ENCODE measurements around the gene RNU1-4. TPM values are rescaled to one million over a fixed set of nuclear protein-coding genes. Genes with fewer than 3 reads are reported as not detected.
"Not testable (repeated sequence)": the region's sequence is repeated elsewhere in the genome, so short reads cannot be mapped to it uniquely, and the experiment has no call there.

The RNU1-4 gene
- total RNA-seq, 1 donor from 2014 or later = under 0.01 TPM

DNA sequence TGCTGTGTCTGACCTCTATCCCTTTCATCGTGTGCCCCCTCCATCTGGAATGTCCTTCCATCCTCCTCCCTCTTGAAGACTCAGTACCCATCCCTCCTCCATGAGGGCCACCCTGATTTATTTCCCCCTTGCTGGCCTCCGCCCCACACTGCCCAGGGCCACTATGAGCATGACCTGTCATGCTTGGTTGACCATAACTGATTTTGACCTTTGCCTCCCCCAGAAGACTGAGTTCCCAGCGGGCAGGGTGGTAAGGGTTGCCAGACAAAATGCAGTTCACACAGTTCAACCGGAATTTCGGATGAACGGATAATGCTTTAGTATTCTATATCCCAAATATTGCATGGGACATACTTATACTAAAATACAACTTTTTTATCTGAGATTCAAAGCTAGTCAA is 31.6 kb upstream of the RNU1-4 start:
- DNase-seq (ENCODE audit: low read depth in 2 of 2) = not testable (repeated sequence)

- DNase-seq (ENCODE audit: low read depth in 2 of 2) = not testable (repeated sequence)
Observed at GRCh38 chr1:16709659-16710087, 30.6 kb upstream of the RNU1-4 start.

DNA sequence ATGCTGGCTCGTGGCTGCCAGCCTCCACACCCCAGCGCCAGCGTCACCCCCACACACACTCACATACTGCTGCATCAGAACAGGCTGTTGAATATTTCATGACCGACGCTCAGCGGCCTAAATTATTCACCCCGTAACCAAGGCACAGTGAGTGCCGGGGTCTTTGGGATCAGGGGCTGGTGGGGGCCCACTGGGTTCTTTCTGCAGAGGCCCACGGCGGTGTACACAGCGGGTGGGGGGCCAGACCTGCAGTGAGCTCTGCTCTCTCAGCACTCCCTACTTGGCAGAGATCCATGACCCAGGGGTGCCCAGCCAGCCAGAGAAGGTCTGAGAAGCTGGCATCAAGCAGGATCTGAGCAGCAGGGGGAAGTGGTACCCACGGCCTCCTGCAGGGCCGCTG is 29.7 kb upstream of the RNU1-4 start:
- not testable (repeated sequence) for DNase-seq (ENCODE audit: low read depth in 2 of 2)

GRCh38 chr1:16712131-16712530 is 28.2 kb upstream of the RNU1-4 start:
- DNase-seq (ENCODE audit: low read depth in 2 of 2) = not testable (repeated sequence)

GRCh38 chr1:16712582-16712981 is 27.7 kb upstream of the RNU1-4 start:
- not testable (repeated sequence) for DNase-seq (ENCODE audit: low read depth in 2 of 2)

GRCh38 chr1:16712984-16713383 is 27.3 kb upstream of the RNU1-4 start:
- DNase-seq (ENCODE audit: low read depth in 2 of 2) = not testable (repeated sequence)

DNA sequence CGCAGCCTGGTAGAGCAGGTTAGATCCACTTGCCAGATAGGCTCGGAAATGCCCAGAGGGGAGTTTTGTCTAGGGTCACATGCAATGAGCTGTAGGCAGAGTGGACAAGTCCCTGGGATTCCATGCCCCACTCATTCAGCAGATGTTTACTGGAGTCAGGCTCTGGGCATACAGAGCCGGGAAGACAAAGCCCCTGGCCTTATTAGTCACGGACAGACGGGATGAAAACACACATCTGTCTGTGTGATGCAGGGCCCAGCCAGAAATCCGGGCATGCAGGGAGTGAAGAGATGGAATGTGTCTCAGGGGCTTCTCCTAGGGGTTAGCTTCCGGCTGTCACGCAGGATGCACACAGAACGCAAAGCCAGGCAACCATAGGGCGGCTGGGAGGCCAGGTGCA is 26.8 kb upstream of the RNU1-4 start:
- DNase-seq (ENCODE audit: low read depth in 2 of 2) = not testable (repeated sequence)

GRCh38 chr1:16716691-16717335 is 23.5 kb upstream of the RNU1-4 start:
- DNase-seq (ENCODE audit: low read depth in 2 of 2) = no peak

GRCh38 chr1:16717336-16718098 is 22.8 kb upstream of the RNU1-4 start:
- no peak for DNase-seq (ENCODE audit: low read depth in 2 of 2)

GRCh38 chr1:16718099-16718907 is 22.0 kb upstream of the RNU1-4 start:
- DNase-seq (ENCODE audit: low read depth in 2 of 2) = not testable (repeated sequence)

- peak in 1 of 2 donors; percentile 3 for DNase-seq (ENCODE audit: low read depth in 2 of 2)
Observed at GRCh38 chr1:16718908-16719533, 21.3 kb upstream of the RNU1-4 start.

GRCh38 chr1:16719571-16720350 is 20.6 kb upstream of the RNU1-4 start:
- DNase-seq (ENCODE audit: low read depth in 2 of 2) = no peak

- peak in 1 of 2 donors; percentile 1 for DNase-seq (ENCODE audit: low read depth in 2 of 2)
Observed at GRCh38 chr1:16720351-16721223, 19.7 kb upstream of the RNU1-4 start.

GRCh38 chr1:16721871-16722641 is 18.3 kb upstream of the RNU1-4 start:
- no peak for DNase-seq (ENCODE audit: low read depth in 2 of 2)

- DNase-seq (ENCODE audit: low read depth in 2 of 2) = peak in 1 of 2 donors; percentile 6
Observed at GRCh38 chr1:16724718-16725438, 15.4 kb upstream of the RNU1-4 start.

- peak in 1 of 2 donors; percentile 1 for DNase-seq (ENCODE audit: low read depth in 2 of 2)
Observed at GRCh38 chr1:16725439-16726245, 14.7 kb upstream of the RNU1-4 start.

All from dermis microvascular lymphatic vessel endothelial cell (primary cell).